ENCODE data around the gene MYO1E. TPM values are rescaled to one million over a fixed set of nuclear protein-coding genes. Genes with fewer than 3 reads are reported as not detected.

Gene MYO1E
- total RNA-seq, 4 donors from 2014 or later = 131 to 388 (median 345) TPM

GRCh38 chr15:59306520-59307164 lies 66.0 kb downstream of the MYO1E start:
- Histone ChIP-seq H3K4me1 (peaks cover 5 to 38% (median 15%) of the 10 kb centered on the region in 4 donors), H3K36me3 (no peaks in the 10 kb centered on the region), H3K27me3 (no peaks in the 10 kb centered on the region), H3K9me3 (no peaks in the 10 kb centered on the region), H3K27ac (peak overlapping the region in 3 of 4 donors; percentile 1 to 83 (median 76)), H3K4me3 (no peak overlapping the region)
- DNase-seq = no peak
- intact Hi-C loops (cut with DNase I; ENCODE audit: low total_unique reads) = no loop called here
- TF ChIP-seq POLR2AphosphoS5 (IDR thresholded peaks at IDR 0.05) = no peak
- no peak for TF ChIP-seq POLR2A (IDR thresholded peaks at IDR 0.05)
- TF ChIP-seq EP300 (IDR thresholded peaks at IDR 0.05; ENCODE audit: low read depth) = no peak
- no peak for TF ChIP-seq CTCF (IDR thresholded peaks at IDR 0.05)
- in situ Hi-C loops (cut with MboI; ENCODE audit: low pct_ligation_motif_present in 1 of 4, low pct_unique_long_range_greater_than_20kb in 1 of 4, low sequenced_read_pairs in 3 of 4) = no loop called here
- 85 to 100% methylated on average over 1 to 7 of the region's 7 CpGs for WGBS, 2 donors (ENCODE audit: low coverage in 1 of 2)

GRCh38 chr15:59304807-59305206 lies 67.9 kb downstream of the MYO1E start:
- intact Hi-C loops (cut with DNase I; ENCODE audit: low total_unique reads) (no loop called here), in situ Hi-C loops (cut with MboI; ENCODE audit: low pct_ligation_motif_present in 1 of 4, low pct_unique_long_range_greater_than_20kb in 1 of 4, low sequenced_read_pairs in 3 of 4) (no loop called here)
- no peak for DNase-seq
- WGBS, 2 donors (ENCODE audit: low coverage in 1 of 2) = 72 to 83% methylated on average over 6 of the region's 6 CpGs
- Histone ChIP-seq H3K9me3 (no peaks in the 10 kb centered on the region), H3K36me3 (no peaks in the 10 kb centered on the region), H3K4me3 (no peak overlapping the region), H3K27ac (peak overlapping the region; percentile 76 to 86 (median 82)), H3K27me3 (no peaks in the 10 kb centered on the region), H3K4me1 (peaks cover 5 to 54% (median 30%) of the 10 kb centered on the region in 4 donors)
- TF ChIP-seq CTCF (IDR thresholded peaks at IDR 0.05) = no peak
- TF ChIP-seq POLR2A (IDR thresholded peaks at IDR 0.05) = no peak
- no peak for TF ChIP-seq EP300 (IDR thresholded peaks at IDR 0.05; ENCODE audit: low read depth)
- TF ChIP-seq POLR2AphosphoS5 (IDR thresholded peaks at IDR 0.05) = no peak

- Histone ChIP-seq H3K9me3 (no peaks in the 10 kb centered on the region), H3K4me1 (peaks cover 5 to 58% (median 34%) of the 10 kb centered on the region in 4 donors), H3K4me3 (no peak overlapping the region), H3K36me3 (no peaks in the 10 kb centered on the region), H3K27me3 (no peaks in the 10 kb centered on the region), H3K27ac (peak overlapping the region; percentile 76 to 86 (median 82))
- TF ChIP-seq POLR2AphosphoS5 (IDR thresholded peaks at IDR 0.05) = no peak
- TF ChIP-seq EP300 (IDR thresholded peaks at IDR 0.05; ENCODE audit: low read depth) = no peak
- no peak for TF ChIP-seq POLR2A (IDR thresholded peaks at IDR 0.05)
- no peak for TF ChIP-seq CTCF (IDR thresholded peaks at IDR 0.05)
- in situ Hi-C loops (cut with MboI; ENCODE audit: low pct_ligation_motif_present in 1 of 4, low pct_unique_long_range_greater_than_20kb in 1 of 4, low sequenced_read_pairs in 3 of 4) = no loop called here
- no peak for DNase-seq
- intact Hi-C loops (cut with DNase I; ENCODE audit: low total_unique reads) = no loop called here
- WGBS, 2 donors (ENCODE audit: low coverage in 1 of 2) = 74 to 75% methylated on average over 9 to 15 of the region's 15 CpGs
Measured at GRCh38 chr15:59304034-59304795, 68.5 kb downstream of the MYO1E start.

GRCh38 chr15:59303633-59304032 lies 69.0 kb downstream of the MYO1E start:
- Histone ChIP-seq H3K9me3 (no peaks in the 10 kb centered on the region), H3K27ac (no peak overlapping the region), H3K36me3 (no peaks in the 10 kb centered on the region), H3K27me3 (no peaks in the 10 kb centered on the region), H3K4me1 (peaks cover 5 to 62% (median 34%) of the 10 kb centered on the region in 4 donors), H3K4me3 (no peak overlapping the region)
- intact Hi-C loops (cut with DNase I; ENCODE audit: low total_unique reads) (no loop called here), in situ Hi-C loops (cut with MboI; ENCODE audit: low pct_ligation_motif_present in 1 of 4, low pct_unique_long_range_greater_than_20kb in 1 of 4, low sequenced_read_pairs in 3 of 4) (no loop called here)
- no peak for TF ChIP-seq EP300 (IDR thresholded peaks at IDR 0.05; ENCODE audit: low read depth)
- no peak for TF ChIP-seq POLR2A (IDR thresholded peaks at IDR 0.05)
- no peak for TF ChIP-seq CTCF (IDR thresholded peaks at IDR 0.05)
- TF ChIP-seq POLR2AphosphoS5 (IDR thresholded peaks at IDR 0.05) = no peak
- 76 to 87% methylated on average over 7 to 9 of the region's 9 CpGs for WGBS, 2 donors (ENCODE audit: low coverage in 1 of 2)
- DNase-seq = no peak

All from transverse colon (tissue), 4 donors.